Measurements from ENCODE around the gene STAT2.
"Not testable (repeated sequence)": the region's sequence is repeated elsewhere in the genome, so short reads cannot be mapped to it uniquely, and the experiment has no call there.

STAT2 gene

DNA sequence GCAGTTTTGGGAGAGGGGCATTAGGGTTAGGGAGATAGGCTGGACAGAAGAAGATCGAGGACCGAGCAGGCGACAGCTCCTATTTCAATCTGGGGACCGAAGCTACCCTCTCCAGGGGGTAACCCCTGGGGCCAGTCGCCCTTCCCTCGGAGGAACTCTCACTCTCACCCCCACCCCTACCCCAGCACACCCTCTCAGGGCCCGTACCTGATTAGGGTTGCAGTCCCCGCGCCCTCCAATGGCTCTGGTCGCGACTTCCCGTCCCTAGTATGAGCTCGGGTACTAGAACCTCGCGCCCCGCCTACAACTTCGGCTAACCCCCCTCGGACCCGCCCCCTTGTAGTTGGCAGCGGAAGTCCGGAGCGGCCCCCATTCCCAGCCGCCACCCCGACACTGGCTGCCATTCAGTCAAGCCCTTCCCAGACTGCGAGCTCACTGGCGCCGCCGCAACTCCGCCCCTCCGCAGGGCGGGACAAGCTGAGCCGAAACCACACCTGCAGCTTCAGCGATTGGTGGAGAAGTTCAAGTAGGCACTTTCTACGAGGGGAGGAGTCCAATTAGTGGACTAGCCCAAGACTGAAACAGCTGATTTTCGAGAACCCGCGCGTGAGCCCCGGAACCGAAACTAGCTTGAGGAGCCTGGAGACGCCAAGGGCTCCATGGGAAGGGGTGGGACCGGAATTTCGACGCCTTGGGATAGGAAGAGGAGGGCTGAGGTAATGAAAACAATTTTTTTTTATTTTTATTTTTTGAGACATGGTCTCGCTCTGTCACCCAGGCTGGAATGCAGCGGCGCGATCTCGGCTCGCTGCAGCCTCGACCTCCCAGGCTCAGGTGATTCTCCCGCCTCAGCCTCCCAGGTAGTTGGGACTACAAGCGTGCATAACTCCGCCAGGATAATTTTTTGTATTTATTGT is at the start of gene STAT2:
Gene STAT2 (minus strand): TSS at position 257 of the 917 bp plus-strand sequence. CDS start 3,536 bp downstream, outside the sequence.
- TF ChIP-seq, protein P1, sequence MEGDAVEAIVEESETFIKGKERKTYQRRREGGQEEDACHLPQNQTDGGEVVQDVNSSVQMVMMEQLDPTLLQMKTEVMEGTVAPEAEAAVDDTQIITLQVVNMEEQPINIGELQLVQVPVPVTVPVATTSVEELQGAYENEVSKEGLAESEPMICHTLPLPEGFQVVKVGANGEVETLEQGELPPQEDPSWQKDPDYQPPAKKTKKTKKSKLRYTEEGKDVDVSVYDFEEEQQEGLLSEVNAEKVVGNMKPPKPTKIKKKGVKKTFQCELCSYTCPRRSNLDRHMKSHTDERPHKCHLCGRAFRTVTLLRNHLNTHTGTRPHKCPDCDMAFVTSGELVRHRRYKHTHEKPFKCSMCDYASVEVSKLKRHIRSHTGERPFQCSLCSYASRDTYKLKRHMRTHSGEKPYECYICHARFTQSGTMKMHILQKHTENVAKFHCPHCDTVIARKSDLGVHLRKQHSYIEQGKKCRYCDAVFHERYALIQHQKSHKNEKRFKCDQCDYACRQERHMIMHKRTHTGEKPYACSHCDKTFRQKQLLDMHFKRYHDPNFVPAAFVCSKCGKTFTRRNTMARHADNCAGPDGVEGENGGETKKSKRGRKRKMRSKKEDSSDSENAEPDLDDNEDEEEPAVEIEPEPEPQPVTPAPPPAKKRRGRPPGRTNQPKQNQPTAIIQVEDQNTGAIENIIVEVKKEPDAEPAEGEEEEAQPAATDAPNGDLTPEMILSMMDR (IDR thresholded peaks at IDR 0.05; ENCODE audit: low read depth, low read length) = no peak
- peak; percentile 99 for DNase-seq
- H3K4me3 ChIP-seq (ENCODE audit: low read depth, low read length) = peak within 1 kb of the TSS; percentile 66
- H3K27me3 ChIP-seq (ENCODE audit: insufficient read depth, low read depth, severe bottlenecking) = no peaks in the 10 kb centered on the region
- H3K9me3 ChIP-seq (ENCODE audit: severe bottlenecking) = no peaks in the 10 kb centered on the region
- H3K36me3 ChIP-seq = peaks cover 8% of the 10 kb centered on the region; the same call in 1 of the 2 replicates
- H3K27ac ChIP-seq = peak within 1 kb of the TSS; percentile 68

DNA sequence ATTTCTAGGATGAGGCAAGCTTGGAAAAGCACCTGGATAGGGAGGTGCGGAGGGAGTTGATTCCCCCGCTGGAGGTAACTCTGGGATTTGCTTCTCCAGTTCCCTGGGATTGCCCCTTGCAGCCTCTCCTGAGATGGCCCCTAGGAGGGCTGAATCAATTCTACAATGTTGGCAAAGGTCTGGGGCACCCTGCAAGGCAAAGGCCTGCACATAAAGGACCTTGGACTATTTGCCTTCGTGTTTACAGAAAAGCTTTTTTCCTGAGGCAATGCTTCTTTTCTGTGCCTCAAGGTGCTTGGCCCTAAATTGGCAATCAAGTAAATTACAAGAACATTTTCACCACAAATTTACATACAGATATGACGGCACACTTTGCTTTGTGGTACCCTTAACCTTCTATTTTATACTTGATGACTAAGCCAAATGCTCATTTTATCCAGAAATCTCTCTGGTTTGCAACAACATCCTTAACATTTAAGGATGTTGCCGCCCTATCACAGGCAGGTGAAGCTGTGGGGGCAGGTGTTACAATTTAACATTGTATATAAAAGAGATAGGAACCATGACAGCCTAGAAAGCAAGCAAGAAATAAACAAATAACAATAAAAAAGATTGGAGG is 49.0 kb upstream of the STAT2 start:
- no peak overlapping the region for H3K27ac ChIP-seq
- TF ChIP-seq, protein P1 (IDR thresholded peaks at IDR 0.05; ENCODE audit: low read depth, low read length) = no peak
- no peaks in the 10 kb centered on the region for H3K36me3 ChIP-seq
- H3K9me3 ChIP-seq (ENCODE audit: severe bottlenecking) = no peaks in the 10 kb centered on the region
- H3K27me3 ChIP-seq (ENCODE audit: insufficient read depth, low read depth, severe bottlenecking) = no peaks in the 10 kb centered on the region
- DNase-seq = no peak
- no peak overlapping the region for H3K4me3 ChIP-seq (ENCODE audit: low read depth, low read length)

DNA sequence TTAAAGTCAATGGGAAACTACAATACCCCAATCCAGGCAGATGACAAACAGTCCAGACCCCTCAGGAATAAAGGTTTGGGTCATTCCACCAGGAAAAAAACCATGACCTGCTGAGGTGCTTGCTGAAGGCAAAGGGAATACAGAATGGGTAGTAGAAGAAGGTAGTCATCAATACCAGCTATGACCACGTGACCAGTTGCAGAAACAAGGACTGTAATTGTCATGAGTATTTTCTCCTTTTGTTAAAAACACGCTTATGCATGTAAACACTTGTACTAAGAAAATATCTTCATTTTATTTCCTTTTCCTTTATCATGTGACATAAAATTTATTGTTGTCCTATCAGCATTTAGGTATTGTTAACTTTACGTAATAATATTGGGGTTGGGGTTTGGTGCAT is 44.3 kb upstream of the STAT2 start:
- H3K36me3 ChIP-seq; DNase-seq; H3K27me3 ChIP-seq (ENCODE audit: insufficient read depth, low read depth, severe bottlenecking); H3K4me3 ChIP-seq (ENCODE audit: low read depth, low read length); H3K27ac ChIP-seq; H3K9me3 ChIP-seq (ENCODE audit: severe bottlenecking): not testable (repeated sequence)

DNA sequence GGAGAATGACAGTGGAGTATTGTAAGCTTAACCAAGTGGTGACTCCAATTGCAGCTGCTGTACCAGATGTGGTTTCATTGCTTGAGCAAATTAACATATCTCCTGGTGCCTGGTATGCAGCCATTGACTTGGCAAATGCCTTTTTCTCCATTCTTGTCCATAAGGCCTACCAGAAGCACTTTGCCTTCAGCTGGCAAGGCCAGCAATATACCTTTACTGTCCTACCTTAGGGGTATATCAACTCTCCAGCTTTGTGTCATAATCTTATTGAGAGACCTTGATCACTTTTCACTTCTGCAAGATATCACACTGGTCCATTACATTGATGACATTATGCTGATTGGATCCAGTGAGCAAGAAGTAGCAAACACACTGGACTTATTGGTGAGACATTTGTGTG is 41.7 kb upstream of the STAT2 start:
- H3K27me3 ChIP-seq (ENCODE audit: insufficient read depth, low read depth, severe bottlenecking); H3K9me3 ChIP-seq (ENCODE audit: severe bottlenecking); H3K36me3 ChIP-seq; H3K27ac ChIP-seq; DNase-seq; H3K4me3 ChIP-seq (ENCODE audit: low read depth, low read length): not testable (repeated sequence)

DNA sequence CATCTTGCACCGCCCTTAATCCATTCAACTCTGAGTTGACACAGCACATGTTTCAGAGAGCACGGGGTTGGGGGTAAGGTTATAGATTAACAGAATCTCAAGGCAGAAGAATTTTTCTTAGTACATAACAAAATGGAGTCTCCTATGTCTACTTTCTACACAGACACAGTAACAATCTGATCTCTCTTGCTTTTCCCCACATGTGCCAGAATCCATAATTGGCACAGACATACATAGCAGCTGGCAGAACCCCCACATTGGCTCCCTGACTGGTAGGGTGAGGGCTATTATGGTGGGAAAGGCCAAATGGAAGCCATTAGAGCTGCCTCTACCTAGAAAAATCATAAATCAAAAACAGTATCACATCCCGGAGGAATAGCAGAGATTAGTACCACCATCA is 41.2 kb upstream of the STAT2 start:
- H3K27me3 ChIP-seq (ENCODE audit: insufficient read depth, low read depth, severe bottlenecking) = not testable (repeated sequence)

DNA sequence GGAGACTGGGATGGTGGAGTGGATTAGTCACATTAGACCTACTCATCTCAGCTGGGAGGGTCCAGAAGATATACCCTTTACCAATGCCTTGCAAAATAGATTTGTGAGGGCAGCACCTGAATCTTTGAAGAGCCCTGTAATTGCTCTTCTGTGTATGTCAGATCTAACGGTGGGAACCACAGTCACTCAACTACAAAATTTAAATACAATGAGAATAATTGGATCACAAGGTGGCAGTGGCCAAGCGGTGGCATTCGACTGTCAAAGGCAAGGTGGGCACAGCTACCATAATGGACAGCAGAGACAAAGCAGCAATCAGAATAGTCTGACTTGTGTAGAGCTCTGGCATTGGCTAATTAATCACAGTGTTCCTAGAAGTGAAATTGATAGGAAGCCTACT is 39.6 kb upstream of the STAT2 start:
- not testable (repeated sequence) for H3K4me3 ChIP-seq (ENCODE audit: low read depth, low read length); H3K36me3 ChIP-seq; H3K9me3 ChIP-seq (ENCODE audit: severe bottlenecking); DNase-seq; H3K27ac ChIP-seq; H3K27me3 ChIP-seq (ENCODE audit: insufficient read depth, low read depth, severe bottlenecking)

More for the DNA sequence above, 41.2 kb upstream of the STAT2 start:
- DNase-seq; H3K36me3 ChIP-seq; H3K27ac ChIP-seq; H3K9me3 ChIP-seq (ENCODE audit: severe bottlenecking); H3K4me3 ChIP-seq (ENCODE audit: low read depth, low read length): not testable (repeated sequence)

DNA sequence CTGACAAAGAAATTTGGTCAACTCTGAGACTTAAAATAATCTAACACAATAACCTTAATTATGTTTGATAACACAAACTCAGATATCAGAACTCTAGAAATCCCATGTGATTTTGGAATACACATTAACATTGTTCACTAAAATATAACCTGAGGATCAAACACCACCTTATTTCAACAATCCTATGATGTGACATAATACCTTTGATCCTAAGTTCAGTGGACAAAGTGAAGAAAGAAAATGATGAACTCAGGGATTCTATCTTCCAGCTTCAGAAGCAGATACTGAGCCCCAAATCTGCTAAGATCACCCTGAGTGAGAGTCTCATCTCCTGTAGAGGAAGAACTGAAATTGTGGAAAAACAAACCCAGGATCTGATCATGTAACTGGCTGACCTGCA is 38.4 kb upstream of the STAT2 start:
- H3K36me3 ChIP-seq = no peaks in the 10 kb centered on the region

More for the DNA sequence above, 38.4 kb upstream of the STAT2 start:
- TF ChIP-seq, protein P1 (IDR thresholded peaks at IDR 0.05; ENCODE audit: low read depth, low read length) = no peak
- Histone ChIP-seq H3K27ac (no peak overlapping the region), H3K27me3 (ENCODE audit: insufficient read depth, low read depth, severe bottlenecking) (no peaks in the 10 kb centered on the region), H3K9me3 (ENCODE audit: severe bottlenecking) (peaks cover 10% of the 10 kb centered on the region), H3K4me3 (ENCODE audit: low read depth, low read length) (no peak overlapping the region)
- DNase-seq = no peak
